SK-N-MC (cell line): ENCODE results near the gene PTPN7.

Experiments
- EZH2 ChIP-seq: fragments of 200-600 bp; sonication (generic); IDR thresholded peaks from one replicate; pipeline ENCODE4 v1.6.1; 2017; ENCODE audit warnings: antibody characterized with exemption
- FOXP2 ChIP-seq: optimal IDR thresholded peaks from 2 replicates; pipeline ENCODE3; 2011; ENCODE audit warnings: mild to moderate bottlenecking, moderate library complexity; ENCODE audit not compliant: insufficient read depth; ENCODE audit errors: extremely low read length, control extremely low read depth
- POLR2AphosphoS5 ChIP-seq: IDR thresholded peaks from 2 replicates; pipeline ENCODE4 v1.6.1; 2012; ENCODE audit warnings: mild to moderate bottlenecking, low read depth, low read length, borderline replicate concordance

- no peak for TF ChIP-seq EZH2
- no peak for TF ChIP-seq POLR2AphosphoS5
- no peak for TF ChIP-seq FOXP2
Observed at GRCh38 chr1:202148391-202148790, 12.0 kb downstream of the PTPN7 start.
